ENCODE measurements around the gene COA6.

DNA sequence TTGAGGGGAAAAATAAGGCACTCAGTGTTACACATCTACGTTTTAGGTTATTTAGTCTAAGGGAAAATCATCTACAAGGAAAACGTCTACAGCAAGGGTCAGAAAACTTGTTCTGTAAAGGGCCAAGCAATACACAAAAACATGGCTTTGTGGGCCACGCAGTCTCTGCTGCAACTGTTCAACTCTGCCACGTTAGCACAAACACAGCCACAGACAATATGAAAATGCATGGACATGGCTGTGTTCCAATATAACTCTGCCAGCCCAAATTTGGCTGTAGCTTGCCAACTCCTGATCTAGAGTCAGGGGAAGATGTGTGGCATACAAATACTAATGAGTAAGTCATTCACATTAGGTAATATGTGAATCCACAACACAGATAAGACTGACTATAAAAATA is 40.7 kb downstream of the COA6 start:
- TF ChIP-seq, protein P1, sequence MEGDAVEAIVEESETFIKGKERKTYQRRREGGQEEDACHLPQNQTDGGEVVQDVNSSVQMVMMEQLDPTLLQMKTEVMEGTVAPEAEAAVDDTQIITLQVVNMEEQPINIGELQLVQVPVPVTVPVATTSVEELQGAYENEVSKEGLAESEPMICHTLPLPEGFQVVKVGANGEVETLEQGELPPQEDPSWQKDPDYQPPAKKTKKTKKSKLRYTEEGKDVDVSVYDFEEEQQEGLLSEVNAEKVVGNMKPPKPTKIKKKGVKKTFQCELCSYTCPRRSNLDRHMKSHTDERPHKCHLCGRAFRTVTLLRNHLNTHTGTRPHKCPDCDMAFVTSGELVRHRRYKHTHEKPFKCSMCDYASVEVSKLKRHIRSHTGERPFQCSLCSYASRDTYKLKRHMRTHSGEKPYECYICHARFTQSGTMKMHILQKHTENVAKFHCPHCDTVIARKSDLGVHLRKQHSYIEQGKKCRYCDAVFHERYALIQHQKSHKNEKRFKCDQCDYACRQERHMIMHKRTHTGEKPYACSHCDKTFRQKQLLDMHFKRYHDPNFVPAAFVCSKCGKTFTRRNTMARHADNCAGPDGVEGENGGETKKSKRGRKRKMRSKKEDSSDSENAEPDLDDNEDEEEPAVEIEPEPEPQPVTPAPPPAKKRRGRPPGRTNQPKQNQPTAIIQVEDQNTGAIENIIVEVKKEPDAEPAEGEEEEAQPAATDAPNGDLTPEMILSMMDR (IDR thresholded peaks at IDR 0.05 in 2 of 3, conservative IDR thresholded peaks at IDR 0.05 in 1 of 3; ENCODE audit: borderline replicate concordance in 1 of 3, insufficient read depth in 1 of 3, low read depth in 2 of 3, low read length in 2 of 3) = no peak
- no peak for TF ChIP-seq POLR2AphosphoS5 (IDR thresholded peaks at IDR 0.05; ENCODE audit: low read depth, low read length)
- TF ChIP-seq EZH2 (IDR thresholded peaks at IDR 0.05) = no peak
- TF ChIP-seq POLR2A (IDR thresholded peaks at IDR 0.05; ENCODE audit: borderline replicate concordance, extremely low read depth, insufficient read depth, insufficient read length) = no peak
- TF ChIP-seq RAD21 (IDR thresholded peaks at IDR 0.05; ENCODE audit: low read depth) = no peak
- TF ChIP-seq ZFX (IDR thresholded peaks at IDR 0.05) = no peak
- TF ChIP-seq SP1 (IDR thresholded peaks at IDR 0.05; ENCODE audit: low read depth) = no peak
